Measurements from ENCODE around the gene NDUFS6.

The NDUFS6 gene

GRCh38 chr5:1819458-1819857, 18.3 kb downstream of the NDUFS6 start:
- no peak for DNase-seq

- no peak for DNase-seq
Measured at GRCh38 chr5:1820381-1820780, 19.2 kb downstream of the NDUFS6 start.

GRCh38 chr5:1820926-1821325, 19.7 kb downstream of the NDUFS6 start:
- no peak for DNase-seq

GRCh38 chr5:1821862-1822261, 20.7 kb downstream of the NDUFS6 start:
- DNase-seq, result no peak

- DNase-seq, result no peak
Measured at GRCh38 chr5:1823381-1824034, 22.3 kb downstream of the NDUFS6 start.

- no peak for DNase-seq
Measured at GRCh38 chr5:1824109-1824821, 23.1 kb downstream of the NDUFS6 start.

- DNase-seq, result no peak
Measured at GRCh38 chr5:1824903-1825841, 24.0 kb downstream of the NDUFS6 start.

GRCh38 chr5:1826235-1826980, 25.2 kb downstream of the NDUFS6 start:
- no peak for DNase-seq

GRCh38 chr5:1827025-1827885, 26.0 kb downstream of the NDUFS6 start:
- no peak for DNase-seq

- DNase-seq, result no peak
Measured at GRCh38 chr5:1827886-1828397, 26.7 kb downstream of the NDUFS6 start.

GRCh38 chr5:1830571-1831228, 29.5 kb downstream of the NDUFS6 start:
- no peak for DNase-seq

GRCh38 chr5:1831257-1831656, 30.1 kb downstream of the NDUFS6 start:
- DNase-seq, result no peak

- no peak for DNase-seq
Measured at GRCh38 chr5:1831677-1832313, 30.6 kb downstream of the NDUFS6 start.

- no peak for DNase-seq
Measured at GRCh38 chr5:1832511-1833250, 31.5 kb downstream of the NDUFS6 start.

- no peak for DNase-seq
Measured at GRCh38 chr5:1833264-1834021, 32.2 kb downstream of the NDUFS6 start.

GRCh38 chr5:1834022-1834551, 32.9 kb downstream of the NDUFS6 start:
- no peak for DNase-seq

GRCh38 chr5:1834721-1835429, 33.7 kb downstream of the NDUFS6 start:
- DNase-seq, result no peak

GRCh38 chr5:1835431-1835830, 34.2 kb downstream of the NDUFS6 start:
- no peak for DNase-seq
